ENCODE measurements around the gene PI4KB.

DNA sequence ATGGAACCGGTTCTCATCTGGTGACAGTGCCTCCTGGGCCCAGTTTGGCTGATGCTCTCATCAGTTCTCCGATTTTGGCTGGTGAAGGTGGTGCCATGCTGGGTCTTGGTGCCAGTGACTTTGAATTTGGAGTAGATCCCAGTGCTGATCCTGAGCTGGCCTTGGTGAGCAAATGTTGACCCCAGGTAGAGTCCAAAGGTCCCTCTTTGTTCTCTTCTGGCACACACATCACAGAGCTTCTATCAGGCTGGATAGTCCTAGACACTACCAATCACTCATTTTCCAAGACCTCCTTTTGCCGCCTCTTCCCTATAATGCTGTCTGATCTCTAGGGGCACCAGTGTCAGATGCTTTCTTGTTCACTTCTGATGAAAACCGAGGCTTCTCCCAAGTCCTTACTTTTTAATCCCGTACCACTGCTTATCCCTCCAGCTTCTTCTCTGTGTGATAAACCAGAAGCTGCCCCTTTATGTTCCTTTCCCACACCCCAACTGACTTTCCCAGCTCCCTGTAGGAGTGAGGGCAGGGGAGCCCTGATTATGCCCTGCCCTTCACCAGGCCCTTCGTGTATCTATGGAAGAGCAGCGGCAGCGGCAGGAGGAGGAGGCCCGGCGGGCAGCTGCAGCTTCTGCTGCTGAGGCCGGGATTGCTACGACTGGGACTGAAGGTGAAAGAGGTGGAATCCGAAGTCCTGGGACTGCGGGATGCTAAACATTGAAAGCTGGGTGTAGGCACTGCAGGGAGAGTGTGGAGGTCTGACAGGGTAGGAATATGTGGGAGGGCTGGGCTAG lies 61.6 kb downstream of the PI4KB start:
- TF ChIP-seq, protein P1, sequence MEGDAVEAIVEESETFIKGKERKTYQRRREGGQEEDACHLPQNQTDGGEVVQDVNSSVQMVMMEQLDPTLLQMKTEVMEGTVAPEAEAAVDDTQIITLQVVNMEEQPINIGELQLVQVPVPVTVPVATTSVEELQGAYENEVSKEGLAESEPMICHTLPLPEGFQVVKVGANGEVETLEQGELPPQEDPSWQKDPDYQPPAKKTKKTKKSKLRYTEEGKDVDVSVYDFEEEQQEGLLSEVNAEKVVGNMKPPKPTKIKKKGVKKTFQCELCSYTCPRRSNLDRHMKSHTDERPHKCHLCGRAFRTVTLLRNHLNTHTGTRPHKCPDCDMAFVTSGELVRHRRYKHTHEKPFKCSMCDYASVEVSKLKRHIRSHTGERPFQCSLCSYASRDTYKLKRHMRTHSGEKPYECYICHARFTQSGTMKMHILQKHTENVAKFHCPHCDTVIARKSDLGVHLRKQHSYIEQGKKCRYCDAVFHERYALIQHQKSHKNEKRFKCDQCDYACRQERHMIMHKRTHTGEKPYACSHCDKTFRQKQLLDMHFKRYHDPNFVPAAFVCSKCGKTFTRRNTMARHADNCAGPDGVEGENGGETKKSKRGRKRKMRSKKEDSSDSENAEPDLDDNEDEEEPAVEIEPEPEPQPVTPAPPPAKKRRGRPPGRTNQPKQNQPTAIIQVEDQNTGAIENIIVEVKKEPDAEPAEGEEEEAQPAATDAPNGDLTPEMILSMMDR (IDR thresholded peaks at IDR 0.05 in 4 of 5, conservative IDR thresholded peaks at IDR 0.05 in 1 of 5), result no peak
- TF ChIP-seq POLR2A (IDR thresholded peaks at IDR 0.05), result no peak
